ENCODE data around the gene IQCH. TPM values are rescaled to one million over a fixed set of nuclear protein-coding genes. Genes with fewer than 3 reads are reported as not detected.

Gene IQCH
- total RNA-seq, 1 donor from 2014 or later: 1.0 TPM

Other genes with a start within 250 kb of the IQCH start
- 11.8 and 12.3 TPM in 2 replicates for gene SMAD3, start 189.2 kb upstream of the IQCH start, total RNA-seq
- 38.5 and 39.3 TPM in 2 replicates for gene AAGAB, start 125 bp upstream of the IQCH start, total RNA-seq